SW 1271 (cell line): ENCODE measurements around the gene SSB.
"Not testable (repeated sequence)": the region's sequence is repeated elsewhere in the genome, so short reads cannot be mapped to it uniquely, and the experiment has no call there.

Experiments
- DNase-seq, 2 experiments: peaks; one replicate each; lab custom pipeline; 2025; lab: John Stamatoyannopoulos, UW

SSB gene

DNA sequence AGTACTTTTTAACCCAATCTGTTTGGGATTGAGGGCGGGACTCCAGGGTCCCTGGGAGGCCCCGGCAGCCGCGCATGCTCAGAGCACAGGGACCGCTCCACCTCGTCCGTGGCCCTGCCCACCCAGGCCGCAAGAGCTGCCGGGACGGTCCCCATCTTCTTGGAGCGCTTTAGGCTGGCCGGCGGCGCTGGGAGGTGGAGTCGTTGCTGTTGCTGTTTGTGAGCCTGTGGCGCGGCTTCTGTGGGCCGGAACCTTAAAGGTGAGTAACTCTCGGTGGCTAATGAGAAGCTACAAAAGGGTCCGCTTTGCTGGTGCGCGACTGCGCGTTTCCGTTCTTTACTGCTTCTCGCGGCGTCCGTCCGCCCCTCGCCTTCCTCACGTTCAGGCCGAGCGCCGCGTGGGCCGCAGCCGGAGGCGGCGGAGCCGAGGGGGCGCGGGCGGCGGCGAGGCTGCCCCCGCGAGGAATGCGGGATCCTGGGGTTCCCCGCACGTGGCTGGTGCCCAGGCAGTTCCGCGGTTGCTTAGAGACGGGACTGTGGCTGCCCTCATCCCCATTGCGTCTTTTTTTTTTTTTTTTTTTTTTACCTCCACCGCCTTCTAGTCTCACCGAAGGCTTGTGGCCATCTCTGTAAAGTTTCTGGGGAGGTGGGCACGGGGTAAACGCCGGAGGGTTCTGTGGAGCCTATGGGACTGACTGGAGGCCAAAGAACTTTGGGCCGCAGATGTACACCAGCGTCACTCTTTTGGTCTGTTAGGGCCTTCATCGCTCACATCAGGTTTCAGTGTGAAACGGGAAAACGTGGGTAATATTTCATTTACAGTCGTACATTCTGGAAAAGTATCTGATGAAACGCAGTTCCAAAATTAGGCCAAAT, at the start of gene SSB:
SSB (plus strand) TSS at position 154 of the 875 bp plus-strand sequence. CDS start 2,090 bp downstream, outside the sequence.
- DNase-seq, result peak; percentile 85 to 91

DNA sequence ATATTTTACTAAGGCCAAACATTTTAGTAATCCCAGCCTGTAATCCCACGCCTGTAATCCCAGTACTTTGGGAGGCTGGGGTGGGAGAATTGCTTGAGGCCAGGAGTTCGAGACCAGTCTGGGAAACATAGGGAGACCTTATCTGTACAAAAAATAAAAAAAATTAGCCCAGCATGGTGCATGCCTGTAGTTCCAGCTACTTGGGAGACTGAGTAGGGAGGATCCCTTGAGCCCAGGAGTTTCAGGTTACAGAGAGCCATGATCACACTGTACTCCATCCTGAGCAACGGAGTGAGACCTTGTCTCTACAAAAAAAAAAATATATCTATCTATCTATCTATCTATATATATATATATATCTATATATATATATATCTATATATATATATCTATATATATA, 45.9 kb upstream of the SSB start:
- DNase-seq, result no peak

DNA sequence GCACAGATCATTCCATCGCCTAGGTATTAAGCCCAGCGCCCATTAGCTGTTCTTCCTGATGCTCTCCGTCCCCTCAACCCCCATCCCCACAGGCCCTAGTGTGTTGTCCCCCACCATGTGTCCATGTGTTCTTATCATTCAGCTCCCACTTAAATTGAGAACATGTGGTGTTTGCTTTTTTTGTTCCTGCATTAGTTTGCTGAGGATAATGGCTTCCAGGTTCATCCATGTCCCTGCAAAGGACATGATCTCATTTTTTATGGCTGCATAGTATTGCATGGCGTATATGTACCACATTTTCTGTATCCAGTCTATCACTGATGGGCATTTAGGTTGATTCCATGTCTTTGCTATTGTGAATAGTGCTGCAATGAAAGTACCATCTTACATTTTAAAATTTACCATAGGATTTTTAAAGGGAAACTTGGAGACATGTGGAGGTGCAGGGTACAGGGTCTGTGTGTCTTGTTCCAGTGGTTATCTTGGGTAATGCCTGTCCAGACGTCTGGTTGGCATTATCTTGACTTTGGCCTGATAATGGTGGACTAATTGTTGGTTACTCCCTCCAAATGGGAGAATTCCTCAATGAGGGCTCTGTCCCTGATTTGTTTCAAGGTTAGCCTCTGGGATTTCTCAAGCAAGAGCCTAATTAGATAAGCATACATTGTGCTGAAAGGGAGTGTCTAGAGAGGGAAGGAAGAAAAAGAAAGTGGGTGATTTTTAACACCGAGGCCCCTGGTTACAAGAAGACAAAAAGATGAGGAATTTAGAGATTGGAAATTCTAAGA, 43.4 kb upstream of the SSB start:
- DNase-seq, result no peak

DNA sequence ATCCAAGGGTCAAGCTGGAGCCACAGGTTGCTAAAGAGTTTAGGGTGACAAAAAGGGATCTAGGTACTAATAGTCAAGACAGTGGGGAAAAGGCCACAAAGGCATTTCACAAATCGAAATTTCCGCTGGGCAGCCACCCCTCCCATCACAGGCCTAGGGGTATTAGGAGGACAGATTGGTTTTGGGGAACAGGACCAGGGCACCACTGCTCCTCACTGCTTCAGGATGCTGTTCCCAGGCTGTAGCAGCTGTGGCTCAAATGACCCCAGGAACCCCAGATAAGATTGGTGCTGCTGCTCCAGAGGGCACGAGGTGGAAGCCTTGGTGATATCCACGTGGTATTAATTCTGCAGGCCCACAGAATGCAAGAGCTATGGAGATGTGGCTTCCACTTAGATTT, 42.3 kb upstream of the SSB start:
- DNase-seq, result no peak

DNA sequence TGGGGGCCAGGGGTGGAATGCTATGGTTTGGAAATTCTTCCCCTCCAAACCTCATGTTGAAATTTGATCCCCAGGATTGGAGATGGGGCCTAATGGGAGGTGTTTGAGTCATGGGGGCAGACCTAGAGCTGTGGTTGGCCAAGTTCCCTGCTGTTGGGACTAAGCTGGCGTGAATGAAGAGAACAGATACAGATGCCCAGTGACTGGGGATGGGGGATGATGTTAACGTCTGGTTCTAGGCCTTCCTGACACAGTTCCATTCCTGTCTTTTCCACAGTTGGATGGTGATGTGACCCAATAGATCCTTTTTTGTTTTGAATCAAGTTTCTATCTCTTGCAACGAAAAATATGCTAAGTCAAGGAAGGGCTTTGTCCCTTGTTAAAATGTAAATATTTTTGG, 41.3 kb upstream of the SSB start:
- no peak for DNase-seq

DNA sequence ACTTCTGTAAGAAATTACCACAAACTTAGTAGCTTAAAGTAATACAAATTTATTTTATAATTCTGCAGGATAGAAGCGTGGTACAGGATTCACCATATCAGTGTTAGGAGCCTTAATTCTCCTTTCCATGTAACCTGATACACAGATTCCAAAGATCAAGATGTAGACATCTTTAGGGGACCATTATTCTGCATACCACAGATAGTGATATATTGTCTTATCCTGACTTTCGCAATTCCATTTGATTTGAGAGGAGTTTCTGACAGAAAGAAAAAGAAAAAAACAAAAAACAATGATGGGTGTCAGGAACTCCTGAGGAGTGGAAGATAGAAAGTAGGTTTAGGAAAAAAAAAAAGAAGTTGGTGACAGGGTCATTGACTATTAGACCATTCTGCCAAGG, 40.9 kb upstream of the SSB start:
- no peak for DNase-seq

DNA sequence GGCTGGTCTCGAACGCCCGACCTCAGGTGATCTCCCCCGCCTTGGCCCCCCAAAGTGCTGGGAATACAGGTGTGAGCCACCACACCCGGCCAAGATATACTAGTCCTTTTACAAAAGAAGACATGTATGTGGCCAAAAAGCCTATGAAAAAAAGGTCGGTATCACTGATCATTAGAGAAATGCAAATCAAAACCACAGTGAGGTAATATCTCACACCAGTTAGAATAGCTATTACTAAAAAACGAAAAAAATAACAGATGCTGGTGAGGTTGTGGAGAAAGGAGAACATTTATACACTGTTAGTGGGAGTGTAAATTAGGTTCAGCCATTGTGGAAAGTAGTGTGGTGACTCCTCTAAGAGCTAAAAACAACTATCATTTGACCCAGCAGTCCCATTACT, 38.7 kb upstream of the SSB start:
- no peak for DNase-seq

DNA sequence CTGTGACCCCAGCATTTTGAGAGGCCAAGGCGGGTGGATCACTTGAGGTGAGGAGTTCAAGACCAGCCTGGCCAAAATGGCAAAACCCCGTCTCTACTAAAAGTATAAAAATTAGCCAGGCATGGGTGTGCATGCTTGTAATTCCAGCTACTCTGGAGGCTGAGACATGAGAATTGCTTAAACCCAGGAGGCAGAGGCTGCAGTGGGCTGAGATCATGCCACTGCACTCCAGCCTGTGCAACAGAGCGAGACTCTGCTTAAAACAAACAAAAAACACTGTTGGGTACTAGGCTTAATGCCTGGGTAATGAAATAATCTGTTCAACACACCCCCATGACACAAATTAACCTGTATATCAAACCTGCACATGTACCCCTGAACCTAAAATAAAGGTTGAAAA, 37.9 kb upstream of the SSB start:
- not testable (repeated sequence) for DNase-seq

DNA sequence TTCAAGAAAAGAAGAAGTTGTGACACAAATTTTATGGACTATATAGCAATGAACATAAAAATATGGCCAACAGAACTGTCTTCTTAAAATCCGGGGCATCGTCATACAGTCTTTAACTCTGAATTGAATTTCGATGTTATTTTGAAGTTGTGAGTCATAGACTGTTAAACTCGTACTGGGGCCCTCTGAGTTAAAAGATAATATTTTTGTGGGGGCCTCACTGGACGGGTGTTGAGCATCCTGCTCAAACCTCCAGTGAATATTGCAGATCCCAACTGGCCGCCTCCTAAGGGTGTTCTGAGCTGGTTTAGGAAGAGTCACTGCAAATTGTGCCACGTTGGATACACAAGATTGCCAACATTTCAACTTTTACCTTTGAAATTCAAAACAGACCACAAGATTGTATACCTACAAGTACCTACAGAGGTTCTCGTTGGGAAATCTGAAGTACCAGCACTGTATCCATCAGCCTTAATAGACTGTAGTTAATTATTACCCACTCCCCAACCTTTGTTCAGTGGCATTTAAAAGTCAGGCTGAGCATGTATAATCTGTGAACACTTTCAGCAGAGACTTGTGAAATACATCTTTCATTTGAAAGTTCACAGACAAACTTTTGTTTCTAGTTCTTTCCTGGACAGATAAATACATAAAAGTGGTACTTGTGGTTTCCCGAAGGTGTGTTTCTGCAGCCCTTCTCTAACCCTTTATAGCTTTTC, 37.3 kb upstream of the SSB start:
- DNase-seq, result no peak

DNA sequence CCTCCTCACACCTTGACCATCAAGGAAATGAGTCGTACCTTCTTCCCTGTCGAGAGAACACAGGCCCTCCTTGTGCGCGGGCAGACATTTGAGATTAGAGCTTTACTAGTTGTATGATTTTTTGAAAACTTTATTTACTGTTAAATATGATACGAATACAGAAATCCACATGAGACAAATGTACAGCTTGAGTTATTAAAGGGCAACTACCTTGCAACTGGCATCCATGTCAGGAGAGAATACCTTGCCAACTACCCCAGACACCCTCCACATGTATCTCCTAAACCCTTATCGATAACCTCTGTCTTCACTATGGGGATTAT, 36.7 kb upstream of the SSB start:
- no peak for DNase-seq

DNA sequence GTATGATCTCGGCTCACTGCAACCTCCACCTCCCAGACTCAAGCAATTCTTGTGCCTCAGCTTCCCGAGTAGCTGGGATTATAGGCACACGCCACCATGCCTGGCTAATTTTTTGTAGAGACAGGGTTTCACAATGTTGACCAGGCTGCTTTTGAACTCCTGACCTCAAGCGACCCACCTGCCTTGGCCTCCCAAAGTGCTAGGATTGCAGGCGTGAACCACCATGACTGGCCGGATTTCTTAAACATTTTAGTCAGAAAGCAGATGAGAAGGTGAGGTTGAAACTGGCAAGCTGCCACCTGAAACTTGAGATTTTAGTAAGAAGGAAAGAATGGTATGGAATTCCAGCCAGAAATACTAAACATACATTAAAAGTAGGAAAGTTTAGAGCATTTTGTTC, 33.1 kb upstream of the SSB start:
- no peak for DNase-seq

DNA sequence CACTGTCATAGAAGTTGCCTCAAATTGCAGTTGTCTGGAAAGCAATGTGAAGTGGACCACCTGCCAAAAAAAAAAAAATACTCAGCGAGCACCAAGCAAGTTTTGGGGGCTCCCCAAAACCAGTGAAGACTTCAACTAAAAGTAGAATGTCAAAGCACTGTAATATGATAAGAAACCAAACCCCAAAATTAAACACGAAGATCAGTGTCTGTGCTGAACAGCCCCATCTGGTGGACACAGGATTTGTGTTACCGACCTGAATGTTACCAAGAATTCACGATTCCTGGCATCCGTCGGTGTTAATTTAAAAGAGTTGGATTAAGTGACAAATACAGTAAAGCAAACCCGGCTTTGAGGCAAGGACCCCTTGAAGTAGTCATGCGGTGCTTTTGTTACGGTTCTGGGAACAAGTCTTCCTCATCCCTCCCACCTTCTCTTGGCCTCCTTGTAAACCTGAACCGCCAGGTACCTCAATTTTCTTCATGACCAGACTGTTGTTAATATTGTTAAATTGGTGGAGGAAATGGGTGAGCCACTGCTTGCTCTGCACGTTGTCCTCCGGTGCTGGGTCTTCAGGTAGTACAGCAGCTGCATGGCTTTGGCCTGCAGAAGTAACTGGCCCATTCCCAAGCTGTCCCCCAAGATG, 31.3 kb upstream of the SSB start:
- DNase-seq, result peak in 1 of 2 experiments; percentile 17

DNA sequence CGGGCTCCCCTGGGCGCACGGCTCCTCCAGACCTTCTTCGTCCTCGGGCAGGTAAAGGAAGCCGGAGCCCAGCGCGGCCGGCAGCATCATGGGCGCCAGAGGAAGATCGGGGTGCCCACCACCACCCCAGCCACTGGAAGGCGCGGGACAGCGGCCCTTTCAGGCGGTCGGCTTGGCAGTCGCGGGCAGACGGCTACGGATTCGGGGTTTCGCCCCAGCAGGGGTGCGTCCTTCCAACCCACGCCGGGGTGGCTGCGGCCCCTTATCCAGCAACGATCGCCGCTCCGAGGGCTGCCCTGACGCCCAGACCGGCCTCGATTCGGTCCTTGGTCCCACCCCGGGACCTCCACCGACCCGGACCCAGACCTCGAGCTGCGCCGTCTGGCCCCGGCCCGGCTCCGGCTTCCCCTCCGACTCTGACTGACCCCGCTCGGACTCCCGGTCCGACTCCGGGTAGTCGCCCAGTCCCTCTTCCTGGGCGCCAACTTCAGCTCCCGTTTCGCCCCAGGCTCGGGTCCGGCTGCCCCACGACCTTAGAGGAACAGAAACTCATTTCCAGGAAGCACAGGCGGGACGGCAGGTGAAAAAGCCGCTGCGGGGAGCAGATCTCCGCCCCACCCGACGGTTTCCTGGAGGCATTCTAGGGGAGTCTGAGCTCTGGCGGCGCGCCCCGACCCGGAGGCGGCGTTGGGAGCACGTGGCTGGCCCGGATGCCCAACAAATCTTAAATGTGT, 30.2 kb upstream of the SSB start:
- DNase-seq, result no peak

DNA sequence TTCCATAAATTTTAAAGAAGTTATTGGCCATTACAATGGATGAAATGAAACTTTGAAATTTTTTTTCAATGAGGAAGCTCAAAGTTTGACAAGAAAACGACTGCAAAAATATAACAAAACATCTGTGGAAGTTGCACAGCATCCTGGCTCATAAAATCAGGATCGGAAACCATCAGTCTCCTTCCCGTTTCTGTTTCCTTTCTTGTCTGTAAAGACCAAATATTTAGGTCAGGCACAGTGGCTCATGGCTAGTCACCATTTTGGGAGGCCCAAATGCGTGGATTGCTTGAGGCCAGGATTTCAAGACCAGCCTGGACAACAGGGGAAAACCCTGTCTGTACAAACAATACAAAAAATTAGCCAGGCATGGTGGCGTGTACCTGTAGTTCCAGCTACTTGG, 27.6 kb upstream of the SSB start:
- DNase-seq, result no peak

DNA sequence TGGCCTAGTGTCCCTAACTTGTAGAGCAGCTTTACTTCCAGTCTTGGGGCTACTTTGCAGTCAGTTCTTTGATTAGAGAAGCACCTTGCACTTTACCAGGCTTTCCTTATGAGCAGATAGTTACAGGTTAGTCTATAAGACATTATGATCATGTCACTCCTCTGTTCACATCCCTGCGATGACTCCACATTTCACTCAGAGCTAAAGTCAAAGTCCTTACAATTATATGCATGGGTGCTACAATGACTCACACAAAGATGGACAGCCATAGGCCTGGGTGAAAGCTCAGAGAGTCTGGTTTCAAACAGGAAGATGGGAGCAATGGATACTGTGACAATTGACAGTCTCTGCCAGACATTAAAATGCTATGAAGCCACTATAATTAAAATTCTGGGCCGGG, 27.1 kb upstream of the SSB start:
- no peak for DNase-seq

DNA sequence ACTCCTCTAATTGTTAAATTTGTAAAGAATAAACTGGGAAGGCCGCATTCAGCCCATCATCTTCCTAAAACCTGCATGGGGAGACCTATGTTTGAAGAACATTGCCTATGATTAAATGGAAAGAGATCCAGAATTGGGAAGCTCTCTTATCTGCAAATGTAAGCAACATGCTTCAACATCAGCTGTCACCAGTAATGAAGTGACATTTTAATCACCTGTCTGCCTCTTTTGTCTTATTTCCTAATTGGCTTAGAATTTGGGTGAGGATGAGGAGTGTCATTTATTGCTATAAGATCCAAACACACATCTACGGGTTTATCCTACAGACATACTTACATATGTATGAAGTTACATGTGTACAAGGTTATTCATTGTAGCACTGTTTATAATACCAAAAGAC, 26.0 kb upstream of the SSB start:
- DNase-seq, result no peak

DNA sequence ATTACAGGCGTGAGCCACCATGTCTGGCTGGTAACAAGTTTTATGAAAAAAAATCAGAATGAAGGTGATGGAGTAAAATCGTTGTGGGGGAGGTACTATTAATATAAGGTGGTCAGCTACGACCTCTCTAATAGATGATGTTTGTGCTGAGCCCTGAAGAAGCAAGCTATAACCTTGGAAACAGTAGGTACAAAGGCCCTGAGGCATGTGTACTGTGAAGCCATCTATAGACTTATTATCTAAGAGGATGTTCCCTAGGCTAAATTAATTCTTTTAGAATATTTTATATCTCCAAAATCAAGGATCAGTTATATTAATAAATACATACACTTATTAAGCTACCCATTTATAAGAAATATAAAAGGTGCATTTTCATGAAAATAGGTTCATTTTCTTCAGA, 23.3 kb upstream of the SSB start:
- DNase-seq, result no peak

DNA sequence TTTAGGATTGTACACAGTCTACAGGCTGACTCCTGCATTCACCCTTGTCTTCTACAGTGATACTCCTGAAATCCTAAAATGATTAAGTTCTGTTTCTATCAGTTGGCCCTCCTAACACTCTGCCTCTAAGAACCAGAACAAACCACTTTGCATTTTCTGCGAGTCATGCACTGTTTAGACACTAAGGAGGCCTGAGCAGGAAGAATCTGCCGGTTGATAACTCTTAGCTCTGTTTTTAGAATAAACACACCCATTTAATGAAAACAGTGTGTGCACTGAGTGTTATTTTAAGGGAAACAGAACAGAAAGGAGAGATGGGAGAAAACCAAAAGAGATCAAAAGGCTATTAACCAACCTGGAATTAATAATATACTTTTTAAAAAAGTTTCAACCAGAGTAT, 22.9 kb upstream of the SSB start:
- no peak for DNase-seq

DNA sequence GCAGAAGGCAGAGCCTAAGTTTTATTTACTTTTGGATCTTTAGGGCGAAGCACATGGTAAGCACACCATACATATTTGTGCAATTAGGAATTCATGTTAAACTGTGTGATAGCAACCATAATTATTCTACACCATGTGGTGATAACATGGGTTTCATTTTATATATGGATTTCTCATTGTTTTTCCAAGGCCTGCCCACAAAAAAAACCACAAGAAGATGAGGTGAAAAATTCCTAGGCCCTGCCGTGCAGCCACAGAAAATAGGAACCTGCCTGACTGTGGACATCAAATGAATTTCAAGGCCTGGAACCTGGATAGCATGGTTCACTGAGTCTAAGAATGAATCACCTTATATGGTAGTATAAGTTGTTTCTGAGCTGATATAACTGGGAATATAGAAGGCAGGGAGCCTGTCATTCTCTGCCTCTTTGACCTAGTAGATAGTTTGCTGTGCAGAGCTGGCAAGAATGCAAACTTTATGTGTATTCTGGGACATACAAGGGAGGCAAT, 22.4 kb upstream of the SSB start:
- DNase-seq, result no peak

DNA sequence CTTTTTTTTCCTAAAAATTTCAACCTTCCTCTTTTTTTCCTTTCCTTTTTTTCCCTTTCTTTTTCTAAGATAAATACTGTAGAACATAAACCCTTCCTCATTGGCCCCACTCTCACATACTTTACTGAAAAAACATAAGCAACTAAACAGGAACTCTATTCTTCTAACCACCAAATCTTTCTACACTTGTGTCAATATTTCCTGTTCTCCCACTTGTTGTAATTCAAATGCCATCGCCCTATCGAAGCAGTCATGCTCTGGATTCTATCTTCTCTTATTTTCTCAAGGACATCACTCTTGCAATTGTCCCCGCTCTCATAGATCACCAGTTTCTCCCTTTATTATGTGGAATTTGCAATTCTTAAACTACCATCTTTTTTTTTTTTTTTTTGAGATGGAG, 20.2 kb upstream of the SSB start:
- DNase-seq, result no peak

DNA sequence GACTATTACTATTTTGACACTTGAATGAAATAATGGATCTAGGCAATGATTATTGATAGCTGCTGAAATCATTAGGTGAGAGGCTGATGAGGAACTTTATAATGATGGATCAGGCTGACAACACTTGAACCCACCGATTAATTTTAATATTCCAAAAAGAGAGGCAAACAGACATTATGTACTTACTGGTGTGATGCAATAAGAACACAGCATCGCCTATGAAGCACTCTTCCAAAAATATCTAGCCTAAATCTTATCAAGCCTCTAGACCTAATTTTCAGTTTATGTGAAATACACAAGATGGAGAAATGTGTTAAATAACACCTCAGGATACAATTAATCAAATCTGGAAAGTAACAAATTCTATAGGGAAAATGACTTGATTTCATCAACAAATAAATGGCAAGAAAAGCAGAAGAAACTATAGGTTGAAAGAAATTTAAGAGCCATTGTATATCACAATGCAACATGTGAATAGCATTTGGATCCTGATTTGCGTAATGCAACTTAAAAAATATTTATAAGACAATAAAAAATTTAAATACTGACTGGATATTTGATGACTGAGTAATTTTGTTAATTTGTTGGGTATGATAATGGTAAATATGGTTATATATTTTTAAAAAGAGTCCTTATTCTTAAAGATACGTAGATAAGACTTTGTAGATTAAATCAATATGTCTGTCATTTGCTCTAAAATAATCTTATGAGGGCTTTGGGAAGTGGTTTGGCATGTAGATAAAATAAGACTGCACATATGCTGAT, 17.2 kb upstream of the SSB start:
- DNase-seq, result no peak
